Fibroblast of lung (primary cell): ENCODE results near the gene ANKUB1. TPM values are rescaled to one million over a fixed set of nuclear protein-coding genes. Genes with fewer than 3 reads are reported as not detected.
A peak's percentile ranks its signal among the peaks of the same experiment; 100 is the strongest.

Source experiments
- DNase-seq, 2 donors: peaks; one replicate each; pipeline versions ENCODE4 v3.0.0 to v3.0.0-alpha.2; 2010; ENCODE audit warnings: low read depth in 2 of 2
- H2AFZ ChIP-seq: 2 replicates; pipeline ENCODE4 v1.5.1; 2012; ENCODE audit warnings: low read length, control low read depth, inconsistent platforms
- H3K27ac ChIP-seq: 2 replicates; pipeline ENCODE4 v1.5.1; 2011; ENCODE audit warnings: low read length, control low read depth; ENCODE audit not compliant: insufficient read depth
- H3K27me3 ChIP-seq: 2 replicates; pipeline ENCODE4 v1.5.1; 2011; ENCODE audit warnings: mild to moderate bottlenecking, low read length; ENCODE audit not compliant: control insufficient read depth, insufficient read depth
- H3K36me3 ChIP-seq: 2 replicates; pipeline ENCODE4 v1.5.1; 2011; ENCODE audit warnings: low read length; ENCODE audit not compliant: control insufficient read depth, insufficient read depth
- H3K4me1 ChIP-seq: 2 replicates; pipeline ENCODE4 v1.5.1; 2011; ENCODE audit warnings: low read length; ENCODE audit not compliant: control insufficient read depth, insufficient read depth; ENCODE audit errors: extremely low read depth
- H3K4me2 ChIP-seq: 2 replicates; pipeline ENCODE4 v1.5.1; 2011; ENCODE audit warnings: low read length, control low read depth; ENCODE audit not compliant: insufficient read depth; ENCODE audit errors: extremely low read depth
- H3K4me3 ChIP-seq, 4 experiments: fragments of 200-600 bp in 1 of 4; sonication (generic) in 1 of 4; replicated peaks in 1 of 4; 2 replicates each; pipeline ENCODE4 v1.5.1; 2011 to 2016; ENCODE audit warnings: low read length in 4 of 4, low read depth in 3 of 4, mild to moderate bottlenecking in 3 of 4, control low read depth in 2 of 4, inconsistent platforms in 1 of 4, mixed read lengths in 1 of 4; ENCODE audit not compliant: insufficient read depth in 1 of 4; ENCODE audit errors: control extremely low read depth in 1 of 4
- H3K79me2 ChIP-seq: 2 replicates; pipeline ENCODE4 v1.5.1; 2012; ENCODE audit warnings: mild to moderate bottlenecking, low read length, inconsistent platforms; ENCODE audit not compliant: control insufficient read depth, insufficient read depth
- H3K9ac ChIP-seq: 2 replicates; pipeline ENCODE4 v1.5.1; 2011; ENCODE audit warnings: mild to moderate bottlenecking, low read length, control low read depth; ENCODE audit not compliant: insufficient read depth
- H3K9me3 ChIP-seq: 2 replicates; pipeline ENCODE4 v1.5.1; 2012; ENCODE audit warnings: low read depth, low read length; ENCODE audit not compliant: control insufficient read depth, insufficient read depth
- H4K20me1 ChIP-seq: 2 replicates; pipeline ENCODE4 v1.5.1; 2011; ENCODE audit warnings: low read length; ENCODE audit not compliant: control insufficient read depth, insufficient read depth; ENCODE audit errors: extremely low read depth
- CTCF ChIP-seq, 2 donors: IDR thresholded peaks in 1 of 2; conservative IDR thresholded peaks in 1 of 2; 1 replicate in 1 of 2; 2 replicates in 1 of 2; pipeline ENCODE4 v1.5.1; 2011 to 2012; ENCODE audit warnings: low read length in 2 of 2, control low read depth in 1 of 2, inconsistent platforms in 1 of 2, low read depth in 1 of 2, mild to moderate bottlenecking in 1 of 2
- EZH2 ChIP-seq: IDR thresholded peaks from 2 replicates; pipeline ENCODE4 v1.5.1; 2012; ENCODE audit warnings: low read length, control low read depth, mild to moderate bottlenecking; ENCODE audit errors: missing control alignments
- polyA plus RNA-seq, 2 donors: library from polyadenylated mRNA; depleted of rRNA in 1 of 2; stranded (reverse) in 1 of 2; unstranded in 1 of 2; fragments of >200 nt; gene quantifications; 2 replicates each; pipeline ENCODE4 v1.2.1, GENCODE V29; 2011 to 2012; ENCODE audit warnings: missing spikeins in 1 of 2
- total RNA-seq: library from RNA; depleted of rRNA; stranded (reverse); fragments of >200 nt; gene quantifications from 2 replicates; pipeline ENCODE4 v1.2.1, GENCODE V29; 2014

Gene ANKUB1
- total and polyA plus RNA-seq, 2 donors (not counting 1 experiment from before 2014, with no cell fraction given), result not detected

GRCh38 chr3:149808209-149808829, 16.0 kb upstream of the ANKUB1 start:
- no peak overlapping the region for H2AFZ ChIP-seq
- H4K20me1 ChIP-seq, result no peaks in the 10 kb centered on the region
- H3K36me3 ChIP-seq, result no peaks in the 10 kb centered on the region
- H3K27me3 ChIP-seq, result no peaks in the 10 kb centered on the region
- H3K27ac ChIP-seq, result no peak overlapping the region
- peak; percentile 72 to 82 for DNase-seq
- no peak overlapping the region for H3K4me2 ChIP-seq
- H3K4me1 ChIP-seq, result no peaks in the 10 kb centered on the region
- H3K4me3 ChIP-seq, result no peak overlapping the region
- no peak overlapping the region for H3K9ac ChIP-seq
- no peaks in the 10 kb centered on the region for H3K9me3 ChIP-seq
- H3K79me2 ChIP-seq, result peaks cover under 1% of the 10 kb centered on the region
- no peak for TF ChIP-seq EZH2
- TF ChIP-seq CTCF (conservative IDR thresholded peaks at IDR 0.05 in 1 of 2, IDR thresholded peaks at IDR 0.05 in 1 of 2; ENCODE audit: low read depth in 1 of 2, low read length in 2 of 2), result peak; percentile 87 to 90

DNA sequence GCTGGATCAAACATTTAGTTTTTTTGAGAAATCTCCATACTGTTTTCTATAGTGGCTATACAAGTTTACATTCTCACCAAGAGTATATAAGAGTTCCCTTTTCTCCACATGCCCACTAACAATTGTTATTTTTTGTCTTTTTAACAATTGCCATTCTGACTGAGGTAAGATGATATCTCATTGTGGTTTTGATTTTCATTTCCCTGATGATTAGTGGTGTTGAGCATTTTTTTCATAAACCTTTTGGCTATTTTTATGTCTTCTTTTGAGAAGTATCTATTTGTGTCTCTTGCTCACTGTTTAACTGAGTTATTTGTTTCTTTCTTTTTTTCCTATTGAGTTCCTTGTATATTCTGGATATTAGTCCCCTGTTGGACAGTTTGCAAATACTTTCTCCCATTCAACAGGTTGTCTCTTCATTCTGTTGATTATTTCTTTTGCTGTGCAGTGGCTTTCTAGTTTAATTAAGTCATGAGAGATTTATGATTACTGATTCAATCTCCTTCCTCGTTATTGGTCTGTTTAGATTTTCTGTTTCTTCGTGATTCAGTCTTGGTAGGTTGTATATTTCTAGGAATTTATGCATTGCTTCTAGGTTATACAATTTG, 13.9 kb upstream of the ANKUB1 start:
- no peak overlapping the region for H3K4me2 ChIP-seq
- no peaks in the 10 kb centered on the region for H3K79me2 ChIP-seq
- no peaks in the 10 kb centered on the region for H4K20me1 ChIP-seq
- no peak overlapping the region for H3K4me3 ChIP-seq
- no peaks in the 10 kb centered on the region for H3K36me3 ChIP-seq
- H3K9me3 ChIP-seq, result no peaks in the 10 kb centered on the region
- TF ChIP-seq CTCF (conservative IDR thresholded peaks at IDR 0.05 in 1 of 2, IDR thresholded peaks at IDR 0.05 in 1 of 2; ENCODE audit: low read depth in 1 of 2, low read length in 2 of 2) (no peak), EZH2 (no peak)
- H3K4me1 ChIP-seq, result no peaks in the 10 kb centered on the region
- H2AFZ ChIP-seq, result no peak overlapping the region
- no peaks in the 10 kb centered on the region for H3K27me3 ChIP-seq
- no peak overlapping the region for H3K27ac ChIP-seq
- no peak for DNase-seq
- H3K9ac ChIP-seq, result no peak overlapping the region

DNA sequence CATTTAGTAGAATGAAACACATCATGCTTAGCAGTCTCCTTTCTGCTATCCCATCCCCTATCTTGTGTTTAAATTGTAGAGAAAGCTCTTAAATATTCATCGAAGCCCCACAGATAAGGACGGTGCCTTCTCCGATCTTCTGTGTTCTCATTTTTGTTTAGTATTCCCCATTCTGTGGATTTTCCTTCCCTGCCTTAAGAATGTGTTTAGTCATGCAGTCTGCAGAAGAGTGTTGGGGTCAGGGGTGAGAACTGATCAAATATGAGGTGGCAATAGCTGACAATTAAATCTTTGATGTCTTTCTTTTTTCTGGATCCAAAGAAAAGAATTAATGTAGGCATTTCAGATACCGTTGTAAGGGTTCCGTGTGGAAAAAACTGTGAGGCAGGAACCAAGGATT, 9.3 kb upstream of the ANKUB1 start:
- H3K27ac ChIP-seq, result no peak overlapping the region
- no peak overlapping the region for H3K4me3 ChIP-seq
- no peaks in the 10 kb centered on the region for H3K27me3 ChIP-seq
- no peak for DNase-seq
- no peaks in the 10 kb centered on the region for H3K4me1 ChIP-seq
- H4K20me1 ChIP-seq, result no peaks in the 10 kb centered on the region
- H3K9me3 ChIP-seq, result no peaks in the 10 kb centered on the region
- no peak overlapping the region for H3K4me2 ChIP-seq
- no peaks in the 10 kb centered on the region for H3K79me2 ChIP-seq
- TF ChIP-seq EZH2, result no peak
- TF ChIP-seq CTCF (conservative IDR thresholded peaks at IDR 0.05 in 1 of 2, IDR thresholded peaks at IDR 0.05 in 1 of 2; ENCODE audit: low read depth in 1 of 2, low read length in 2 of 2), result no peak
- no peak overlapping the region for H2AFZ ChIP-seq
- H3K9ac ChIP-seq, result no peak overlapping the region
- H3K36me3 ChIP-seq, result no peaks in the 10 kb centered on the region
